Caco-2 (cell line): ENCODE data around the gene ZNF778. TPM values are rescaled to one million over a fixed set of nuclear protein-coding genes. Genes with fewer than 3 reads are reported as not detected.

Experiments
- BruUV-seq: library from RNA; stranded (reverse); fragments of 400-500 nt; replicated peaks from 2 replicates; lab custom pipeline; 2021; lab: Mats Ljungman, UMichigan
- CTCF ChIA-PET: fragments of 300-600 bp; sonication (Branson Sonifier 250); formaldehyde crosslinking; loops from one replicate; lab custom pipeline; 2022; ENCODE audit warnings: antibody characterized with exemption; lab: Charles Lee
- POLR2A ChIA-PET: fragments of 300-600 bp; sonication (Branson Sonifier 250); formaldehyde crosslinking; loops from one replicate; lab custom pipeline; 2022; ENCODE audit warnings: antibody characterized with exemption; lab: Charles Lee
- DNase-seq, 2 experiments: peaks; one replicate each; pipeline versions ENCODE4 v3.0.0 to v3.0.0-alpha.2; 2020 to 2022
- H3K27me3 ChIP-seq: replicated peaks from 2 replicates; pipeline ENCODE4 v1.6.0; 2011; ENCODE audit warnings: low read length; ENCODE audit not compliant: control insufficient read depth, insufficient read depth
- H3K36me3 ChIP-seq: 2 replicates; pipeline ENCODE4 v1.5.1; 2011; ENCODE audit warnings: low read length; ENCODE audit not compliant: control insufficient read depth, insufficient read depth
- H3K4me1 ChIP-seq: fragments of 250-450 bp; sonication (Bioruptor Pico); 2 replicates; pipeline ENCODE4 v1.5.1; 2020; ENCODE audit warnings: mild to moderate bottlenecking
- H3K4me3 ChIP-seq: 2 replicates; pipeline ENCODE4 v1.5.1; 2011; ENCODE audit warnings: low read depth, mild to moderate bottlenecking, control low read depth, low read length
- H3K9me3 ChIP-seq: fragments of 250-450 bp; sonication (Bioruptor Pico); 2 replicates; pipeline ENCODE4 v1.5.1; 2020; ENCODE audit warnings: mild to moderate bottlenecking, moderate library complexity
- H3K27ac Mint-ChIP-seq: one replicate; pipeline ENCODE4 v1.8.0; 2022; ENCODE audit warnings: mixed read lengths; ENCODE audit not compliant: unreplicated experiment
- H3K27me3 Mint-ChIP-seq: one replicate; pipeline ENCODE4 v1.8.0; 2022; ENCODE audit warnings: mixed read lengths; ENCODE audit not compliant: insufficient read depth, unreplicated experiment
- H3K36me3 Mint-ChIP-seq: one replicate; pipeline ENCODE4 v1.8.0; 2022; ENCODE audit warnings: mild to moderate bottlenecking, mixed read lengths; ENCODE audit not compliant: insufficient read depth, unreplicated experiment
- H3K4me1 Mint-ChIP-seq: one replicate; pipeline ENCODE4 v1.8.0; 2022; ENCODE audit warnings: low read depth, mixed read lengths; ENCODE audit not compliant: unreplicated experiment
- H3K4me3 Mint-ChIP-seq: one replicate; pipeline ENCODE4 v1.8.0; 2022; ENCODE audit warnings: mild to moderate bottlenecking, moderate library complexity, mixed read lengths; ENCODE audit not compliant: unreplicated experiment
- H3K9me3 Mint-ChIP-seq: one replicate; pipeline ENCODE4 v1.8.0; 2022; ENCODE audit warnings: mixed read lengths; ENCODE audit not compliant: unreplicated experiment
- intact Hi-C: fragments of 100-400 bp; cut with micrococcal nuclease; formaldehyde crosslinking; loops from one replicate; pipeline ENCODE4 v1.10.0; 2022; ENCODE audit not compliant: unreplicated experiment
- total RNA-seq: library from RNA; stranded (reverse); gene quantifications from 2 replicates; pipeline ENCODE4 v1.2.3, GENCODE V29; 2022
- TF ChIP-seq, protein P1 (sequence below), 2 experiments: fragments of 200-600 bp in 1 of 2; IDR thresholded peaks; 1 replicate in 1 of 2; 2 replicates in 1 of 2; pipeline versions ENCODE4 v1.5.1 to v1.8.0; 2011 to 2022; ENCODE audit warnings: antibody characterized with exemption in 1 of 2, control low read depth in 1 of 2, inconsistent platforms in 1 of 2, low read depth in 1 of 2, low read length in 1 of 2, mild to moderate bottlenecking in 1 of 2, moderate library complexity in 1 of 2; ENCODE audit not compliant: insufficient read depth in 1 of 2, severe bottlenecking in 1 of 2, unreplicated experiment in 1 of 2

ZNF778 gene
- total RNA-seq, 1 experiment from 2014 or later = 18.1 TPM

DNA sequence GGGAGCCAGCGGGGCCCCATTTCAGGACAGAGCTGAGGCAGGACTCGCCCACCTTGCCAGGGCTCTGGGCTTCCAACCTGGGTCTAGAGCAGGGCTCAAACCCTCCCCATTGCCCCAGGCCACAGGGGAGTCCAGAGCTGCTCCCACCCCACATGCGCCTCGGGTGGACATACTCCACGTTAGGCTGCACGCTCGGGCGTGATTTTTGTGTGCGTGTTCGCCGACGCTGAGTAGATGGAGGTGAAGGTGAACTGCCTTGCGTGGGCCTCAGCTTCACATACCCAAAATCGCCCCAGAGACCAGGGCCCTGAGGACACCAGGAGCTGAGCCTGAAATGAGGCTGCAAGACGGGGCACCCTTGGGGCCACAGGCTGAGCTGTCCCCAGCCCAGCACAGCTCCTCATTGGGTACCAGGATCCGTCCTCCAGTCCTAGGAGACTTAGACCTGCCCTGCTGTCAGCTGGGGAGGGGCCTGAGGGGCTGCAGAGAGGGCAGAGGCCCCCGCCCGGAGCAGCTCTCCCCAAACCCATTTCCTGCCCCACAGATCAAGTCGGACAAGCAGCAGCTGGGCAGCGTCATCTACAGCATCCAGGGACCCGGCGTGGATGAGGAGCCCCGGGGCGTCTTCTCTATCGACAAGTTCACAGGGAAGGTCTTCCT, 37.7 kb upstream of the ZNF778 start:
- POLR2A ChIA-PET = no interaction called here
- no peaks in the 10 kb centered on the region for H3K4me1 Mint-ChIP-seq
- H3K36me3 Mint-ChIP-seq = no peaks in the 10 kb centered on the region
- no TSS peak for BruUV-seq
- no peaks in the 10 kb centered on the region for H3K4me1 ChIP-seq
- H3K4me3 Mint-ChIP-seq = no peak overlapping the region
- no peak overlapping the region for H3K4me3 ChIP-seq
- no peaks in the 10 kb centered on the region for H3K36me3 ChIP-seq
- H3K9me3 ChIP-seq = no peaks in the 10 kb centered on the region
- no peaks in the 10 kb centered on the region for H3K27me3 ChIP-seq
- no peaks in the 10 kb centered on the region for H3K9me3 Mint-ChIP-seq
- peaks cover 10% of the 10 kb centered on the region for H3K27me3 Mint-ChIP-seq
- CTCF ChIA-PET = interaction anchor here (0.6 kb wide), 1 partner anchor 61 kb away, joined by 3 read pairs; no protein-coding TSS in a partner anchor
- no peak overlapping the region for H3K27ac Mint-ChIP-seq
- TF ChIP-seq, protein P1, sequence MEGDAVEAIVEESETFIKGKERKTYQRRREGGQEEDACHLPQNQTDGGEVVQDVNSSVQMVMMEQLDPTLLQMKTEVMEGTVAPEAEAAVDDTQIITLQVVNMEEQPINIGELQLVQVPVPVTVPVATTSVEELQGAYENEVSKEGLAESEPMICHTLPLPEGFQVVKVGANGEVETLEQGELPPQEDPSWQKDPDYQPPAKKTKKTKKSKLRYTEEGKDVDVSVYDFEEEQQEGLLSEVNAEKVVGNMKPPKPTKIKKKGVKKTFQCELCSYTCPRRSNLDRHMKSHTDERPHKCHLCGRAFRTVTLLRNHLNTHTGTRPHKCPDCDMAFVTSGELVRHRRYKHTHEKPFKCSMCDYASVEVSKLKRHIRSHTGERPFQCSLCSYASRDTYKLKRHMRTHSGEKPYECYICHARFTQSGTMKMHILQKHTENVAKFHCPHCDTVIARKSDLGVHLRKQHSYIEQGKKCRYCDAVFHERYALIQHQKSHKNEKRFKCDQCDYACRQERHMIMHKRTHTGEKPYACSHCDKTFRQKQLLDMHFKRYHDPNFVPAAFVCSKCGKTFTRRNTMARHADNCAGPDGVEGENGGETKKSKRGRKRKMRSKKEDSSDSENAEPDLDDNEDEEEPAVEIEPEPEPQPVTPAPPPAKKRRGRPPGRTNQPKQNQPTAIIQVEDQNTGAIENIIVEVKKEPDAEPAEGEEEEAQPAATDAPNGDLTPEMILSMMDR (IDR thresholded peaks at IDR 0.05; ENCODE audit: insufficient read depth in 1 of 2, low read depth in 1 of 2, low read length in 1 of 2, severe bottlenecking in 1 of 2, unreplicated experiment in 1 of 2) = no peak
- intact Hi-C loops = no loop called here
- no peak for DNase-seq

DNA sequence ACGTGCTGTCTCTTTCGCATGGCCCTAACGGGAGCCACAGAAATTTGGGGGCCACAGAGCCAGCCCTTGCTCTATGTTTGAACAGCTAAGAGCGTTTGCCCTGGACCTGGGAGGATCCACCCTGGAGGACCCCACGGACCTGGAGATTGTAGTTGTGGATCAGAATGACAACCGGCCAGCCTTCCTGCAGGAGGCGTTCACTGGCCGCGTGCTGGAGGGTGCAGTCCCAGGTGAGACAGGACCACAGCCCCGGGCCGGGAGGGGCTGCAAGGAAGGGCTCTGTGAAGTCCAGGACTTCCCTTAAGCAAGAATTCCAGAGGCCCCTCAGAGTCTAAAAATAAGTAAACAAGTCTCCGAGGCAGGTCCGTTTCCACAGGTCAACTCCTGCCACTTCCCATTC, 34.0 kb upstream of the ZNF778 start:
- H3K27me3 ChIP-seq = no peaks in the 10 kb centered on the region
- Mint-ChIP-seq H3K4me3 (no peak overlapping the region), H3K4me1 (no peaks in the 10 kb centered on the region), H3K9me3 (no peaks in the 10 kb centered on the region), H3K27me3 (peaks cover 7% of the 10 kb centered on the region), H3K36me3 (peaks cover 6% of the 10 kb centered on the region), H3K27ac (no peak overlapping the region)
- TF ChIP-seq, protein P1 (IDR thresholded peaks at IDR 0.05; ENCODE audit: insufficient read depth in 1 of 2, low read depth in 1 of 2, low read length in 1 of 2, severe bottlenecking in 1 of 2, unreplicated experiment in 1 of 2) = peak; percentile 11 to 31
- no peaks in the 10 kb centered on the region for H3K4me1 ChIP-seq
- no peak overlapping the region for H3K4me3 ChIP-seq
- H3K36me3 ChIP-seq = no peaks in the 10 kb centered on the region
- BruUV-seq = no TSS peak
- intact Hi-C loops = no loop called here
- ChIA-PET CTCF (interaction anchor here (0.9 kb wide), 1 partner anchor 9 kb away, joined by 3 read pairs; no protein-coding TSS in a partner anchor), POLR2A (no interaction called here)
- DNase-seq = peak in 1 of 2 experiments; percentile 49
- H3K9me3 ChIP-seq = no peaks in the 10 kb centered on the region

DNA sequence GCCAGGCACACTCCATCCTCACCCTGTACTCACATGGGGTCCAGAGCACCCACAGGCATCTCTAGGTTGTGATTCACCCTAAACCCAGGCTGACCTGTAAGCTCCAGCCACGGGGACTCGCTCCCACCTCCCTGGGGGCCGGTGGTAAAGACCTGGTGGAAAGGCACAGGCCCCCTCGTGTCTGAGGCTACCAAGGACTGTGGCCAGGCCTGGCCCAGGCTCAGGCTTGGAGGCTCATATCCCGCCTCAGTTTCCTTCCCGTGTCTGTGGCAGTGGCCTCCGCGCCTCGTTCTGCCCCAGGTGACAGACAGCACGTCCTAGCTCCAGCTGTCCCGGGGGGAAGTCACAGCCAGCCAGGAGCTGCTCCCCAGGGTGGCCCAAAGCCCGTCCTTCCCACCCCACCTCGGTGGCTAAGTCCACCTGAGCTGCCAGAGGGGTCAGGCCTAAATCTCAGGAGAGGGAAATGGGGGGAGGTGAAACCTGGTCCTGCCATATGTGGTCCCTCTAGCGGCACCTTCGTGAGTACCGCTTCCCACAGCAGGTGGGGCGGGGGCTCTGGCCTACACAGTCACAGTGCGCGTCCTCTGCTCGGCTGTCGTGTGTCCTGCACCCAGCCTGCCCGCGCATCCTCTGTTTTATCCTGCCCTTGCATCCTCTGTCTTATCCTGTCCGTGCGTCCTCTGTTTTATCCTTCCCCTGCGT, 33.4 kb upstream of the ZNF778 start:
- H3K27ac Mint-ChIP-seq = no peak overlapping the region
- no peak overlapping the region for H3K4me3 Mint-ChIP-seq
- no TSS peak for BruUV-seq
- intact Hi-C loops = no loop called here
- no peaks in the 10 kb centered on the region for H3K4me1 ChIP-seq
- peaks cover 7% of the 10 kb centered on the region for H3K27me3 Mint-ChIP-seq
- H3K36me3 Mint-ChIP-seq = peaks cover 6% of the 10 kb centered on the region
- TF ChIP-seq, protein P1 (IDR thresholded peaks at IDR 0.05; ENCODE audit: insufficient read depth in 1 of 2, low read depth in 1 of 2, low read length in 1 of 2, severe bottlenecking in 1 of 2, unreplicated experiment in 1 of 2) = peak in 1 of 2 experiments; percentile 24
- ChIA-PET POLR2A (no interaction called here), CTCF (no interaction called here)
- no peaks in the 10 kb centered on the region for H3K9me3 Mint-ChIP-seq
- DNase-seq = no peak
- no peaks in the 10 kb centered on the region for H3K27me3 ChIP-seq
- no peaks in the 10 kb centered on the region for H3K9me3 ChIP-seq
- no peaks in the 10 kb centered on the region for H3K4me1 Mint-ChIP-seq
- no peak overlapping the region for H3K4me3 ChIP-seq
- H3K36me3 ChIP-seq = no peaks in the 10 kb centered on the region
